ENCODE results near the gene ZCWPW2.

Gene ZCWPW2
- total RNA-seq = 0.46 to 4.0 (median 1.6) reads per million in 9 experiments

GRCh38 chr3:28348629-28349468 is at the start of gene ZCWPW2, which contains the start of gene AZI2:
ZCWPW2 (plus strand) TSS chr3:28348721; CDS start chr3:28413069, 64,348 bp downstream.
AZI2 (minus strand) TSS chr3:28348824; CDS start chr3:28340617, 8,207 bp downstream.
- H3K9me3 Mint-ChIP-seq = no peaks in the 10 kb centered on the region
- ATAC-seq (replicated peaks) = peak; percentile 84
- no peaks in the 10 kb centered on the region for H3K27me3 Mint-ChIP-seq

DNA sequence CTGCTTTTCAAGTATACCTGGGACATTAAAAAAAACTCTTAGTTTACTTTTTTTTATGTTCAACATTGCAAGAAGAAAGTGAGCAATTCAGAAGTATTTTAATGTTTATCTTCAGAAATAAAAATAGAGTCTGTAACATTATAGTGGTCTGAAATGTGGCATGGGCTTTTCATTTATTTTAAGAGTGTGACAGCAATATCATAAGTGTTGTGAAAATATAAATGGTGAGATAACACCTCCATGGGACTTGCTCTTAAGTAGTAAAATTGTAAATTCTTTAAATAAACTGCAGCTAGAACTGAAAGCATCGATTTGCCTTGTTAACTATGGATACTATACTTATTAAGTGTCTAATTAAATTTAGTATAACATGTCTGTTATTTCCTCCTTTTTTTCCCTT is 48.8 kb upstream of the ZCWPW2 start:
- H3K27me3 Mint-ChIP-seq = no peaks in the 10 kb centered on the region
- H3K36me3 Mint-ChIP-seq (ENCODE audit: insufficient read depth) = peaks cover 34% of the 10 kb centered on the region
- DNase-seq (no peak), ATAC-seq (replicated peaks) (peak; percentile 15)
- H3K27ac Mint-ChIP-seq = peak overlapping the region in 1 of 2 donors; percentile 96
- peak overlapping the region in 1 of 2 donors; percentile 75 for H3K4me3 Mint-ChIP-seq
- H3K4me1 Mint-ChIP-seq (ENCODE audit: low read depth in 2 of 2) = peaks cover 14 to 24% of the 10 kb centered on the region in 2 donors
- H3K9me3 Mint-ChIP-seq = no peaks in the 10 kb centered on the region

More at GRCh38 chr3:28348629-28349468, at the start of gene ZCWPW2, which contains the start of gene AZI2:
- peak; percentile 90 to 92 (median 91) for DNase-seq
- peak within 1 kb of the TSS; percentile 92 to 93 for H3K4me3 Mint-ChIP-seq
- peaks cover 26 to 46% of the 10 kb centered on the region in 2 donors for H3K4me1 Mint-ChIP-seq (ENCODE audit: low read depth in 2 of 2)
- peak within 1 kb of the TSS; percentile 99 for H3K27ac Mint-ChIP-seq
- peaks cover 28% of the 10 kb centered on the region for H3K36me3 Mint-ChIP-seq (ENCODE audit: insufficient read depth)

DNA sequence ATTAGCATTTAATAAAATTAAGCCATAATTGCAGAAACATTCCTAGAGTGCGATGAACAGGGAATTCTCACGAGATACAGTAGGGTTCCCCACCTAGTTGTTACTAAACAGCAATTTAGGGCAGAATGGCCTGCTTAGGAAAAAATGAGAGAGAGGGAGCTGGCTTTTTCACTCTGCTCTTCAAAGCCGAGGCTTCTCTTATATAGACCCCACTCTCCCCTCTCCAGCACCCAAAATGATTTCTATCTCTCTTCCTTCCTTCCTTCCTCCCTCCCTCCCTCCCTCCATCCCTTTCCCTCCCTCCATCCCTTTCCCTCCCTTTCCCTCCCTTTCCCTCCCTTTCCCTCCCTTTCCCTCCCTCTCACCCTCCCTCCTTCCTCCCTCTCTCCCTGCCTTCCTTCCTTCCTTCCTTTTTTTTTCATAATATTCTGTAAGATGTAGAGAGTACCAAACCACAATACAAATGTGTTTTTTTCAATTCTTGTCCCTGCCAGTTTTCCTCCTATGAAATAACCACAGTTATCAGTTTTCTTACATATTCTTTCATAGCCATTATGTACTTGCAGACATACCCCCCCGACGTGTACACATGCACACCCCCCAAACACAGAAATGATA is 48.1 kb upstream of the ZCWPW2 start:
- H3K4me1 Mint-ChIP-seq (ENCODE audit: low read depth in 2 of 2) = peaks cover 13 to 32% of the 10 kb centered on the region in 2 donors
- H3K9me3 Mint-ChIP-seq = no peaks in the 10 kb centered on the region
- peak overlapping the region; percentile 49 to 96 for H3K27ac Mint-ChIP-seq
- no peak for DNase-seq
- H3K36me3 Mint-ChIP-seq (ENCODE audit: insufficient read depth) = peaks cover 31% of the 10 kb centered on the region
- H3K27me3 Mint-ChIP-seq = no peaks in the 10 kb centered on the region
- H3K4me3 Mint-ChIP-seq = peak overlapping the region; percentile 36 to 75
- no peak for ATAC-seq (replicated peaks)

DNA sequence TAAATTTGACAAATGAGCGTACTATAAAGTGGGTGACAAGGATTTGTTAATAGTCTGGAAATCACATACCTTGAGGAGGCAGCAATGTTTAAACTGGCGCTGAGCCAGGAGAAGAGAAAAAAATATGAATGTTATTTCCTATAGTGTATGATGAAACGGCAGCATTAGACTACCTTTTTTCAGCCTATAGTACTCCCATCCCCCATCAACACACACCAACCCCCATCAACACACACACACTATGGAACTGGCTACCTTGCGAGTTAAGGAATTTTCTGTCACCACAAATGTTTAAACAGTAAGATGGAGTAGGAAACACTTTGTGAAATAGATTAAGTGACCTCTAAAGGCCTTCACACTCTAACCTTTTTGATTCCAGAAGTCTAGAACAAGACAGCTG is 46.8 kb upstream of the ZCWPW2 start:
- peak overlapping the region; percentile 45 to 96 for H3K27ac Mint-ChIP-seq
- H3K4me1 Mint-ChIP-seq (ENCODE audit: low read depth in 2 of 2) = peaks cover 21 to 41% of the 10 kb centered on the region in 2 donors
- H3K9me3 Mint-ChIP-seq = no peaks in the 10 kb centered on the region
- H3K36me3 Mint-ChIP-seq (ENCODE audit: insufficient read depth) = peaks cover 30% of the 10 kb centered on the region
- H3K4me3 Mint-ChIP-seq = peak overlapping the region in 1 of 2 donors; percentile 75
- ATAC-seq (replicated peaks) (no peak), DNase-seq (no peak)
- H3K27me3 Mint-ChIP-seq = no peaks in the 10 kb centered on the region

DNA sequence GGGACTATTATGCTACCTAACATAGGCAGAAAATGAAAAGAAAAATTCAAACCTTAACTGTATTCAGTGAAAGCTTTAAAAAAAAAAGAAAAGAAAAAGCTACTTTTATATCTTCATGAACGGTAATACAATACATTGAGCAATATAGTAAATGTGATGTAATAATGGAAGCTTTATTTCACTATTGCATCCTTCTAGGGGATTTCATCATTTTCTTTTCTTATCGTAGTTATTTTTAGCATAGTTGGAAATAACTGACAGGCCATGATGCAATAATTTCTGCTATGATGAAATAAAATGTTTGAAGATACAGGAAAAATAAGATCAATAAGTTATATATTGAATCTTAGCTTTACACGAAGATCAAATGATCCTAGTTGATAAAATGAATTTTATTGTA is 40.3 kb upstream of the ZCWPW2 start:
- Mint-ChIP-seq H3K27ac (peak overlapping the region in 1 of 2 donors; percentile 29), H3K4me1 (ENCODE audit: low read depth in 2 of 2) (peaks cover 24 to 56% of the 10 kb centered on the region in 2 donors), H3K9me3 (no peaks in the 10 kb centered on the region), H3K27me3 (no peaks in the 10 kb centered on the region), H3K4me3 (peak overlapping the region in 1 of 2 donors; percentile 42), H3K36me3 (ENCODE audit: insufficient read depth) (no peaks in the 10 kb centered on the region)
- ATAC-seq (replicated peaks) (no peak), DNase-seq (no peak)

DNA sequence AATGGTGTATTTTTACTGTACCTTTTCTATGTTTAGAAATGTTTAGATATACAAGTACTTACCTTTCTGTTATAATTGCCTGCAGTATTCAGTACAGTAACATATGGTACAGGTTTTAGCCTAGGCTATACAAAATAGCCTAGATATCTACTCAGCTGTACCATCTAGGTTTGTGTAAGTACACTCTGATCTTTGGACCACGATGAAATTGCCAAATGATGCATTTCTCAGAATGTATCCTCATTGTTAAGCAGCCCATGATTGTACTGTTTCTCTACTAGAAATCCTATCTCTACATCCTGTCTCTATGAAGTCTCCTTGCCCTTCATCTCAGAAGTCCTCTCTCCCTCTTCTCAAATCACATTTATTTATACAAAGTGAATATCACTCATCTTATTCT is 32.8 kb upstream of the ZCWPW2 start:
- peaks cover 15 to 54% of the 10 kb centered on the region in 2 donors for H3K4me1 Mint-ChIP-seq (ENCODE audit: low read depth in 2 of 2)
- peak overlapping the region in 1 of 2 donors; percentile 61 for H3K27ac Mint-ChIP-seq
- H3K9me3 Mint-ChIP-seq = no peaks in the 10 kb centered on the region

DNA sequence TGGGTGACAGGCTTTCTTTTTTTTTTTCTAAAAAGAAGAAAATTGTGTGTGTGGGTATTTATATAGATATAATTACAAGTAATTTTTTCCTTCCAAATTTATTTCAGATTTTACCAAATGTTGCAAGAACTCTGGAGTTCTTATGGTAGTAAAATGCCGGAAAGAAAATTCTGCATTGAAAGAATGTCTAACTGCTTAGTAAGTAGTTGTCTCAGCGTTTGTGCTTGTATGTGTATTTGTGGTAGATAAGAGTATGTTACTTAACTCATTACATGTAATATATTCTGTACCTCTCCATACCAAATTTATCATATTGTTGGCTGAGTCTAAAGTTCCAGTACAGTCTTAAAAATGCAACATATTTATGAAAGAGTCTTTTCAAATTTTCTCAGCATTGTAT is 32.3 kb upstream of the ZCWPW2 start:
- Mint-ChIP-seq H3K4me3 (no peak overlapping the region), H3K27ac (peak overlapping the region in 1 of 2 donors; percentile 61), H3K36me3 (ENCODE audit: insufficient read depth) (peaks cover 6% of the 10 kb centered on the region), H3K27me3 (no peaks in the 10 kb centered on the region), H3K9me3 (no peaks in the 10 kb centered on the region), H3K4me1 (ENCODE audit: low read depth in 2 of 2) (peaks cover 15 to 54% of the 10 kb centered on the region in 2 donors)
- DNase-seq (no peak), ATAC-seq (replicated peaks) (no peak)

More for the DNA sequence above, 32.8 kb upstream of the ZCWPW2 start:
- DNase-seq (no peak), ATAC-seq (replicated peaks) (no peak)
- Mint-ChIP-seq H3K27me3 (no peaks in the 10 kb centered on the region), H3K36me3 (ENCODE audit: insufficient read depth) (peaks cover 2% of the 10 kb centered on the region), H3K4me3 (no peak overlapping the region)

DNA sequence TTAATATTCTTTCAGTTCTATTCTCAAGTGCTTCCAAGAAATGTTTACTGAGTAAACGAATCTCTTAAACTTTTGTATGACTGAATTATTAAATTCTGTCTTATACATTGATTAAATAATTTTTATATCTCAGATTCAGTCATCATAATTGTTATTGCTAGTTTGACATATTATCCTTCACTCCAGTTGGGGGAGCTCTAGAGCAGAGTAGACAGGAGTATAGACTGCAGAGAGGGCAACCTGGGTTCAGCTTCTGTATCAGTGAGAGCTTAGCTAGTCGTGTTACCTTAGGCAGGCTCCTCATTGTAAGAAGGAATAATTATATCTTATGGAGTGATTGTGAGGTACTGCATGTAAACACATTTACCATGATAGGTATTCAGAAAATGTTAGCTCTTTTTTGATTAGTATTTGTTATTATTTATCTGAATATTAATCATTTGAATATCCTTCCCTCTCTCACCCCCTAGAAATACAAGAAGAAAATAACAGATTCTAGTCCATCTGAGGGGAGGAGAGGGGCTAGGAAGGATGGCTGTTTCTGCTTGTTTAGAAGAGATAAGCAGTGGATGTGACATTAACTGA is 31.0 kb upstream of the ZCWPW2 start:
- DNase-seq = peak; percentile 50 to 64 (median 51)
- no peaks in the 10 kb centered on the region for H3K9me3 Mint-ChIP-seq
- no peak overlapping the region for H3K27ac Mint-ChIP-seq
- no peak overlapping the region for H3K4me3 Mint-ChIP-seq
- peaks cover 14% of the 10 kb centered on the region for H3K36me3 Mint-ChIP-seq (ENCODE audit: insufficient read depth)
- ATAC-seq (replicated peaks) = peak; percentile 100
- no peaks in the 10 kb centered on the region for H3K27me3 Mint-ChIP-seq
- peaks cover 15 to 52% of the 10 kb centered on the region in 2 donors for H3K4me1 Mint-ChIP-seq (ENCODE audit: low read depth in 2 of 2)

- peaks cover 23 to 46% of the 10 kb centered on the region in 2 donors for H3K4me1 Mint-ChIP-seq (ENCODE audit: low read depth in 2 of 2)
- H3K4me3 Mint-ChIP-seq = peak overlapping the region in 1 of 2 donors; percentile 20
- H3K36me3 Mint-ChIP-seq (ENCODE audit: insufficient read depth) = peaks cover 14% of the 10 kb centered on the region
- H3K27me3 Mint-ChIP-seq = no peaks in the 10 kb centered on the region
- no peak for ATAC-seq (replicated peaks)
- H3K9me3 Mint-ChIP-seq = no peaks in the 10 kb centered on the region
- no peak for DNase-seq
- peak overlapping the region in 1 of 2 donors; percentile 71 for H3K27ac Mint-ChIP-seq
These were observed 27.5 kb upstream of the ZCWPW2 start for GRCh38 chr3:28320981-28321380.

- Mint-ChIP-seq H3K4me3 (no peak overlapping the region), H3K4me1 (ENCODE audit: low read depth in 2 of 2) (peaks cover 23 to 46% of the 10 kb centered on the region in 2 donors), H3K9me3 (no peaks in the 10 kb centered on the region), H3K27ac (no peak overlapping the region), H3K27me3 (no peaks in the 10 kb centered on the region), H3K36me3 (ENCODE audit: insufficient read depth) (peaks cover 14% of the 10 kb centered on the region)
- no peak for DNase-seq
- ATAC-seq (replicated peaks) = no peak
These were observed 26.1 kb upstream of the ZCWPW2 start for GRCh38 chr3:28322464-28322863.

GRCh38 chr3:28326458-28326926 is 22.0 kb upstream of the ZCWPW2 start:
- H3K9me3 Mint-ChIP-seq = no peaks in the 10 kb centered on the region
- H3K27me3 Mint-ChIP-seq = no peaks in the 10 kb centered on the region
- ATAC-seq (replicated peaks) (peak; percentile 91), DNase-seq (peak; percentile 42 to 48 (median 44))
- H3K4me3 Mint-ChIP-seq = peak overlapping the region; percentile 39 to 42
- peaks cover 16 to 27% of the 10 kb centered on the region in 2 donors for H3K4me1 Mint-ChIP-seq (ENCODE audit: low read depth in 2 of 2)
- peaks cover 7% of the 10 kb centered on the region for H3K36me3 Mint-ChIP-seq (ENCODE audit: insufficient read depth)
- peak overlapping the region; percentile 44 to 45 for H3K27ac Mint-ChIP-seq

DNA sequence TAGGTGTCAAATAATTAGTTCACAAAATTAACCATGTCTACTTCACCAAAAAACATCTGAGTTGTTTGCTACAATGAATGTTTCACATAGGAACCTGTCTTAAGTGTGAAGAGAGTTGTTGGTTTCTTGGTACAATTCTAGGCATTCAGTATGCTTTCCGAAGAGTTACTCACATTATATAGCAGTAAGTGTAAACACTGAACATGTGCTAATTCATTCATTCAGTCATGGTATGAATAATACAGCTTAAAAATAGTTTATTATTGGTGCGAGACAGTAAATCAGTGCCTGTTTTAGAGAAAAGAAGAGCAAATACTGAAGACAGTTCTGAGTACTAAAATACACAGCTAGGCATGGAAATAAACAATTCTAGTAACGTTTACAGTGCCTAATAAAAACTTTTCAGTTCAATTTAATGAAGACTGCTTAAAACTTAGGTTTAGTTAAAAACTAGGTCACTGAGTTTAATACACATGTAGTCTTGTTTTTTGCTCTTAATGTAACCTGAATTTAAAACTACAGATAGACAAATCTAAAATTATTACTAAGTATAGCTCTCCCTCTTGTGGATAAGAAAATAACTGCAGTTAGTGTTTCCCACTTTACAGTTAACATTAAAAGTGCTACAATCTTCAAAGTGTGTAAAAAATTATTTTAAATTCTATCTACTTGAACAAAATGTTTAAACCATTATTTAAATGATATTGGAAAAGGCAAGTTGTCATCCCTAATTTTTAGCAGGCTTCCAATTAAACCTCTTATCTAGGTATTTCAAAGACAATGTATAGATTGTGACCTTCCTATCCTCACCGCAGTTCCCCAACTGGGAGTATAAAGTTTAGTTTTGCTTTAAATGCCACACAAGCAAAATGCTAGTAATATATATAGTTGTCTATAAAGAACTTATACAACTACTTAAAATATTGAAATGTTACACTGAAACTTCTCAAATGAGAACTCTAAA is 20.1 kb upstream of the ZCWPW2 start:
- H3K9me3 Mint-ChIP-seq = no peaks in the 10 kb centered on the region
- peak overlapping the region; percentile 31 to 60 for H3K27ac Mint-ChIP-seq
- H3K36me3 Mint-ChIP-seq (ENCODE audit: insufficient read depth) = no peaks in the 10 kb centered on the region
- DNase-seq (no peak), ATAC-seq (replicated peaks) (peak; percentile 18)
- peak overlapping the region; percentile 22 to 41 for H3K4me3 Mint-ChIP-seq
- no peaks in the 10 kb centered on the region for H3K27me3 Mint-ChIP-seq
- peaks cover 16 to 25% of the 10 kb centered on the region in 2 donors for H3K4me1 Mint-ChIP-seq (ENCODE audit: low read depth in 2 of 2)

All from effector memory CD8-positive, alpha-beta T cell (primary cell).